Fibroblast of mammary gland (primary cell): Measurements from ENCODE around the gene BCAR1.

Source experiments
- DNase-seq: peaks from one replicate; pipeline ENCODE4 v3.0.0-alpha.2; 2010; ENCODE audit warnings: low read depth
- H3K4me3 ChIP-seq: 2 replicates; pipeline ENCODE4 v1.5.1; 2011; ENCODE audit warnings: low read depth, mild to moderate bottlenecking, low read length, moderate library complexity; ENCODE audit not compliant: control insufficient read depth
- TF ChIP-seq, protein P1 (sequence below): conservative IDR thresholded peaks from 2 replicates; pipeline ENCODE4 v1.5.1; 2011; ENCODE audit warnings: low read depth, low read length, inconsistent platforms; ENCODE audit not compliant: control insufficient read depth, insufficient read depth

The BCAR1 gene

GRCh38 chr16:75195811-75196790 is 55.3 kb downstream of the BCAR1 start:
- no peak for DNase-seq
- TF ChIP-seq, protein P1, sequence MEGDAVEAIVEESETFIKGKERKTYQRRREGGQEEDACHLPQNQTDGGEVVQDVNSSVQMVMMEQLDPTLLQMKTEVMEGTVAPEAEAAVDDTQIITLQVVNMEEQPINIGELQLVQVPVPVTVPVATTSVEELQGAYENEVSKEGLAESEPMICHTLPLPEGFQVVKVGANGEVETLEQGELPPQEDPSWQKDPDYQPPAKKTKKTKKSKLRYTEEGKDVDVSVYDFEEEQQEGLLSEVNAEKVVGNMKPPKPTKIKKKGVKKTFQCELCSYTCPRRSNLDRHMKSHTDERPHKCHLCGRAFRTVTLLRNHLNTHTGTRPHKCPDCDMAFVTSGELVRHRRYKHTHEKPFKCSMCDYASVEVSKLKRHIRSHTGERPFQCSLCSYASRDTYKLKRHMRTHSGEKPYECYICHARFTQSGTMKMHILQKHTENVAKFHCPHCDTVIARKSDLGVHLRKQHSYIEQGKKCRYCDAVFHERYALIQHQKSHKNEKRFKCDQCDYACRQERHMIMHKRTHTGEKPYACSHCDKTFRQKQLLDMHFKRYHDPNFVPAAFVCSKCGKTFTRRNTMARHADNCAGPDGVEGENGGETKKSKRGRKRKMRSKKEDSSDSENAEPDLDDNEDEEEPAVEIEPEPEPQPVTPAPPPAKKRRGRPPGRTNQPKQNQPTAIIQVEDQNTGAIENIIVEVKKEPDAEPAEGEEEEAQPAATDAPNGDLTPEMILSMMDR = no peak
- no peak overlapping the region for H3K4me3 ChIP-seq

GRCh38 chr16:75193730-75194444 is 57.5 kb downstream of the BCAR1 start:
- TF ChIP-seq, protein P1 = no peak
- no peak for DNase-seq

GRCh38 chr16:75193265-75193650 is 58.2 kb downstream of the BCAR1 start:
- peak; percentile 22 for DNase-seq
- TF ChIP-seq, protein P1 = no peak
- H3K4me3 ChIP-seq = no peak overlapping the region

More at GRCh38 chr16:75193730-75194444, 57.5 kb downstream of the BCAR1 start:
- H3K4me3 ChIP-seq = no peak overlapping the region

DNA sequence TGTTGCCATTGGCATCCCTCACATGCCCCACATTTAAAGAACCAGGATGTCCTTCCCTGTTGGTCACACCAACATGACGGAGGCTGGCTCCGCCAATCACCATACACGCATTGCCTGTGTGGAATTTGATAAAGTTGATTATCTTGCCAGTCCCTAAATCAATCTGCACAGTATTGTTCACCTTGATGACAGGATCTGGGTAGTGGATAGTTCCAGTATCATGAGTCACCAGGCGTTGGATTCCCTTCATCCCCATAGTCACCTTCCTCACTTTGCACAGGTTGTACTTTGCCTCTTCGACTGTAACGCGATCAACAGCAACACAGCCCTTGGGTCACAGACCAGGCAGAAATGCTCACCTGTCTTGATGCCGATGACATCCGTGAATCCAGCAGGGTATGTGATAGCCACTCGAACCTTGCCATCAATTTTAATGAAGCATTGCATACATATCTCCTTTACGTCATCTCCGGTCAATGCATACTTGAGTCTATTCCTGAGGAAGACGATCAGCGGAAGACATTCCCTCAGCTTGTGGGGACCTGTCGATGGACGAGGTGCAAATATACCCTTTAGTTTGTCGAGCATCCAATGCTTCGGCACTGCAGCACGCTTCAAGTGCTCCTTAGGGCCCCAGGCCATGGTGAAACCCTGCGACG is 58.7 kb downstream of the BCAR1 start:
- DNase-seq = no peak
- TF ChIP-seq, protein P1 = no peak
- no peak overlapping the region for H3K4me3 ChIP-seq

- TF ChIP-seq, protein P1 = no peak
- no peak for DNase-seq
Observed at GRCh38 chr16:75189638-75190245, 61.7 kb downstream of the BCAR1 start.

More at GRCh38 chr16:75189638-75190245, 61.7 kb downstream of the BCAR1 start:
- H3K4me3 ChIP-seq = no peak overlapping the region
